Measurements from ENCODE around the gene SYNPO2.

The SYNPO2 gene

GRCh38 chr4:119099227-119099810, 210.7 kb downstream of the SYNPO2 start:
- H3K27me3 Mint-ChIP-seq, result peaks cover 3% of the 10 kb centered on the region
- no peaks in the 10 kb centered on the region for H3K9me3 Mint-ChIP-seq
- H3K27ac Mint-ChIP-seq, result no peak overlapping the region
- H3K36me3 Mint-ChIP-seq, result no peaks in the 10 kb centered on the region
- H3K4me3 Mint-ChIP-seq, result no peak overlapping the region
- H3K4me1 Mint-ChIP-seq, result peaks cover 4% of the 10 kb centered on the region

GRCh38 chr4:119100655-119101054, 212.0 kb downstream of the SYNPO2 start:
- H3K4me3 Mint-ChIP-seq, result no peak overlapping the region
- peaks cover 3% of the 10 kb centered on the region for H3K27me3 Mint-ChIP-seq
- no peaks in the 10 kb centered on the region for H3K9me3 Mint-ChIP-seq
- peaks cover 10% of the 10 kb centered on the region for H3K4me1 Mint-ChIP-seq
- H3K36me3 Mint-ChIP-seq, result no peaks in the 10 kb centered on the region
- H3K27ac Mint-ChIP-seq, result no peak overlapping the region

GRCh38 chr4:119103263-119103662, 214.6 kb downstream of the SYNPO2 start:
- H3K9me3 Mint-ChIP-seq, result no peaks in the 10 kb centered on the region
- no peak overlapping the region for H3K27ac Mint-ChIP-seq
- H3K36me3 Mint-ChIP-seq, result no peaks in the 10 kb centered on the region
- H3K4me3 Mint-ChIP-seq, result no peak overlapping the region
- peaks cover 9% of the 10 kb centered on the region for H3K4me1 Mint-ChIP-seq
- peaks cover 2% of the 10 kb centered on the region for H3K27me3 Mint-ChIP-seq

GRCh38 chr4:119104644-119105273, 216.1 kb downstream of the SYNPO2 start:
- Mint-ChIP-seq H3K27me3 (no peaks in the 10 kb centered on the region), H3K27ac (no peak overlapping the region), H3K4me3 (no peak overlapping the region), H3K9me3 (no peaks in the 10 kb centered on the region), H3K36me3 (no peaks in the 10 kb centered on the region), H3K4me1 (peaks cover 9% of the 10 kb centered on the region)

GRCh38 chr4:119105605-119106004, 217.0 kb downstream of the SYNPO2 start:
- no peak overlapping the region for H3K27ac Mint-ChIP-seq

GRCh38 chr4:119106036-119107000, 217.7 kb downstream of the SYNPO2 start:
- no peaks in the 10 kb centered on the region for H3K36me3 Mint-ChIP-seq
- no peaks in the 10 kb centered on the region for H3K9me3 Mint-ChIP-seq
- no peak overlapping the region for H3K27ac Mint-ChIP-seq
- no peaks in the 10 kb centered on the region for H3K27me3 Mint-ChIP-seq
- H3K4me3 Mint-ChIP-seq, result no peak overlapping the region
- peaks cover 9% of the 10 kb centered on the region for H3K4me1 Mint-ChIP-seq

More at GRCh38 chr4:119105605-119106004, 217.0 kb downstream of the SYNPO2 start:
- Mint-ChIP-seq H3K4me3 (no peak overlapping the region), H3K9me3 (no peaks in the 10 kb centered on the region), H3K4me1 (peaks cover 9% of the 10 kb centered on the region), H3K27me3 (no peaks in the 10 kb centered on the region), H3K36me3 (no peaks in the 10 kb centered on the region)

- H3K9me3 Mint-ChIP-seq, result no peaks in the 10 kb centered on the region
These were observed 221.5 kb downstream of the SYNPO2 start for GRCh38 chr4:119110121-119110520.

More at GRCh38 chr4:119110121-119110520, 221.5 kb downstream of the SYNPO2 start:
- H3K27me3 Mint-ChIP-seq, result no peaks in the 10 kb centered on the region
- no peaks in the 10 kb centered on the region for H3K36me3 Mint-ChIP-seq
- H3K27ac Mint-ChIP-seq, result no peak overlapping the region
- H3K4me3 Mint-ChIP-seq, result no peak overlapping the region
- H3K4me1 Mint-ChIP-seq, result peaks cover 8% of the 10 kb centered on the region
